GM21423 (cell line): ENCODE results near the gene NDUFS5.
"Not testable (repeated sequence)": the region's sequence is repeated elsewhere in the genome, so short reads cannot be mapped to it uniquely, and the experiment has no call there.

ENCODE experiments used
- ATAC-seq: cut with Tn5 transposase; IDR thresholded peaks from one replicate; pipeline ENCODE4 v1.9.1; 2021; ENCODE audit warnings: mild to moderate bottlenecking, moderate library complexity; ENCODE audit not compliant: unreplicated experiment

The NDUFS5 gene

GRCh38 chr1:39026051-39026865 is at the start of gene NDUFS5:
Gene NDUFS5 (plus strand): TSS chr1:39026350. CDS start chr1:39028725, 2,375 bp downstream.
- ATAC-seq = peak; percentile 72

GRCh38 chr1:38977399-38978244 is 48.5 kb upstream of the NDUFS5 start:
- ATAC-seq = not testable (repeated sequence)

- ATAC-seq = not testable (repeated sequence)
Measured at GRCh38 chr1:38978245-38978542, 48.0 kb upstream of the NDUFS5 start.

DNA sequence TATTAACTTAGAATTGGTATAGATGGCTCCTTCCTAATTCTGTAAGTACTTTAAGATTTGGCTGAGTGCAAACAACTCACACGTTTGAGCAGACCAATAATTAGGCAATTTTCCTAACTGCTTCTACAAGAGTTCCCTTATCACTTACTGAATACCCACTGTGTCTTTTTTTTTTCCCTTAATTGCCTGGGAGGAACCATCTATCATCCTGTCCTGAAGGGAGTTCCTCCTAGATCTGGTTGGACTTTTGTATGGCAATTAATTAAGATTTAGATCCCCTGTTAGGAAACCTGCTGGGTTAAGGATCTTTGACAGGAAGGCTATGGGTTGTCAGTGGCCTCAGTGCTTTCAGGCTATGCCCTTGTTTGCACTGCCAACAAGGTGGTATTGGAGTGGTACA is 46.8 kb upstream of the NDUFS5 start:
- ATAC-seq = not testable (repeated sequence)

GRCh38 chr1:38989979-38990378 is 36.2 kb upstream of the NDUFS5 start:
- no peak for ATAC-seq

GRCh38 chr1:38990386-38990737 is 35.8 kb upstream of the NDUFS5 start:
- ATAC-seq = no peak

- peak; percentile 94 for ATAC-seq
Measured at GRCh38 chr1:38990738-38991637, 35.2 kb upstream of the NDUFS5 start, which contains the start of gene AKIRIN1. Gene AKIRIN1 (plus strand): TSS chr1:38991276. CDS start chr1:38991381, 105 bp downstream.

- peak; percentile 1 for ATAC-seq
Measured at GRCh38 chr1:38991638-38992411, 34.3 kb upstream of the NDUFS5 start.

GRCh38 chr1:38992412-38993111 is 33.6 kb upstream of the NDUFS5 start:
- no peak for ATAC-seq

DNA sequence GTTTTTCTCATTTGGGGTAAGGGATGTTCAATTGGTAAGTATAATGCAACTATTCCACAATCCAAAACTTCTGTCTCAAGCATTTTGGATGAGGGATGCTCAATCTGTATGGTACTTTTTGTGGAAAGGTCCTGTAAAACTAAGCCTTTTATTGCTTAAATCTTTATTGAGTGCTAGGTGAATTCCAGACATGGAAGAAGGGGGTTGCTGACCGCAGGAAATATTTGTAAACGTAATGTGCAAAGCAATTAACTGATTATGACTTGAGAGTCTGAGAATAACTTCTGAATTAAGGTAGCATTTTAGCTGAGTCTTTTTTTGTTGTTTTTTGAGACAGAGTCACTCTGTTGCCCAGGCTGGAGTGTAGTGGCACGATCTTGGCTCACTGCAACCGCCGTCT is 32.0 kb upstream of the NDUFS5 start:
- ATAC-seq = no peak

GRCh38 chr1:38997034-38997900 is 28.9 kb upstream of the NDUFS5 start:
- ATAC-seq = no peak

- ATAC-seq = no peak
Measured at GRCh38 chr1:38997901-38998190, 28.3 kb upstream of the NDUFS5 start.

DNA sequence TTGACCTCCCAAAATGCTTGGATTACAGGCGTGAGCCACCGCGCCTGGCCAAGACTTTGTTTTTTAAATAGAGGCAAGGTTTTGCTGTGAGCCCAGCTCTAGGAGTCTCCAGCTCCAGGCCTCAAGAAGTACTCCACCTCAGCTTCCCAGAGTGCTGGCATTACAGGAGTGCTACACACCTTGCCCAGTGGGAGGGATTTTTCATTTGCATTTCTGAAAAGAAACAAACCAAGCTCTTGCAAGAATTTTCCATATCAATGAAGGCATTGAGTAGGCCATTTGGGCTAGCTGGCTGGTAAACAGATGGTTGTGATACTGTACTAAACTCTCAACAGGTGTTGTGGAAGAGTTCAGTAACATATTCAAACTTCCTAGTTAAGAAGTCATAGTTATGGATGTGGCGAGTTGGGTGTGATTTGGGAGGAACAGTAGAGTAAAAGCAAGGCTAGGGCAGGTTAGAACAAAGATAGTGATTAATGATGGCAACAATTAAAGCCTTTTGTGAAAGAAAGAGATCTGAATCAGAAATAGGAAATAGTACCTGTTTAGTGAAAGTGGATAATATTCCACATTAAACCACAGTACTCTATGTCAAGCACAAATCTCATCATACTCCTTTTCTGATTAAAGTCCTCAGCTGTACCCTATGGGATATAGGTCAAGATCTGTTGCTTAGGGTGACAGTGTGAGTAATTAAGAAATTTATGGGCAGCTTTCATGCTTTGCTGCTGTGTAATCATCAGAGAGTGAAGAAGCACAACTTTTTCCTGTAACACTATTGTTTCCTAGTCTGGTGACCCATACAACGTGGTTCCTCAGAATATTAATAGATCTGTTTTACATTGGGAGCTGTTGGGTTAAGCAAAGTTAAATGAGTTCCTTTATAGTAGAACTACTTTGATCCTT is 24.4 kb upstream of the NDUFS5 start:
- ATAC-seq = no peak

DNA sequence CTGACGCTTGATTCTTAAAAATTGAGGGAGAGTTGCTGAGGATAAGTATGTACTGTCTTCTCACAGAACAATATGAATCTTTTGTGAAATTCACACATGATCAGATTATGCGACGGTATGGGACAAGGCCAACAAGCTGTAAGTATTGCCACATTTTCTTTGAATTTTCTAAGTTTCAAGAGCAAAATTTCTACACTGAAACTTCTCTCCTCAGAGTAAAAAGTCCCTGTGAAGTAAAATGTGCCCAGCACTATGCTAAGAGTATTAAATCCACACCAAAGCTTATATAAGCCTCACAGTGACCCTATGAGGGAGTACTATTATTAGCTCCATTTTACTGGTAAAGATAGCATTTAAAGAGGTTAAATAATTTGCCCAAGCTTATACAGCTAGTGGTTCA is 22.9 kb upstream of the NDUFS5 start:
- ATAC-seq = no peak

DNA sequence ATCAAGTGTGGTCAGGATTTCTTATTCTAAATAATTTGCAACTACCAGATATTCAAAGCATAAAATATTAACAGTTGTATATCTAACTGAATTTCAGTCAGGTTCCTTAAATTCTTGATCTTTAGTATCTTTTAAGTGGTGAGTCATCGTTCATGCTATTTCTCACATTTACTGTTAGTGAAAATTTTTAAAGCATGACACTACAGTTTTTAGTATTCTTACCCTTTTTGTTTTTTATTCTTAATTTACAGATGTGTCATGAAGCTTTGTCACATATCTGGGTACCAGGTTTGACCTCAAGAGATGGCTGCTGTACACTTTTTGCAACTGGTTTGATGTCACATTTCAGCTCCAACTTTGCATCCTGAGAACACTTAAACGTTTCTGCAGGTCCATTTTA is 22.4 kb upstream of the NDUFS5 start:
- no peak for ATAC-seq

DNA sequence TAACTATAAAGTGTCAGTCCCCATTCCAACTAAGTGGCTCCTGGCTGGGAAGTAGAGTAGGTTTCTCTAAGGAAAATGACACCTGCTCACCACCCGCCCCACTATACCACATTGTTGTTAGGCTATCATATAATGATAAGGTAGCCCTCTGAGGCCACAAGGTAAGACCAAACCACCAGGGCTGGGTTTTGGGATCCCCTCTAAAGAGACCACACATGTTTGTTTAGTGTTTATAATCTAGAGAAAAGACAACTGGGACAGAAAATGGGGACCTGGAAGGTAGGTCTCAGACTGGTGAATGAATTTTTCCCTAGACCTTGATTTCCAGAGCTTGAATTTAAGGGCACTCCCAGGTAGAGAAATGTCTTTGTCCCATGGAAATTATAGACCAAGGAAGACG is 19.9 kb upstream of the NDUFS5 start:
- no peak for ATAC-seq

GRCh38 chr1:39006726-39007645 is 19.2 kb upstream of the NDUFS5 start:
- no peak for ATAC-seq
